Omental fat pad (tissue), 4 donors: Measurements from ENCODE around the gene ZNF273. TPM values are rescaled to one million over a fixed set of nuclear protein-coding genes. Genes with fewer than 3 reads are reported as not detected.
"Not testable (repeated sequence)": the region's sequence is repeated elsewhere in the genome, so short reads cannot be mapped to it uniquely, and the experiment has no call there.

ENCODE experiments used
- ATAC-seq: fragments of 150-250 bp; one replicate; pipeline ENCODE4 v1.9.1; 2016; ENCODE audit warnings: mild to moderate bottlenecking, moderate library complexity; ENCODE audit not compliant: low FRiP score
- DNase-seq: peaks from one replicate; pipeline ENCODE4 v3.0.0-alpha.2; 2019; ENCODE audit warnings: low spot score
- total RNA-seq, 4 donors: library from RNA; depleted of rRNA; stranded (reverse); fragments of >200 nt; gene quantifications; one replicate each; pipeline ENCODE4 v1.1.0, GENCODE V29; 2016
- TF ChIP-seq, protein P1 (sequence below), 3 donors: fragments of 450-650 bp; IDR thresholded peaks; one replicate each; pipeline ENCODE4 v1.5.1; 2016 to 2017; ENCODE audit warnings: antibody characterized with exemption in 3 of 3, mild to moderate bottlenecking in 3 of 3, moderate library complexity in 2 of 3

The ZNF273 gene
- total RNA-seq: 10 to 100 TPM in 1 of 4 donors, 1 to 10 TPM in 3; 2.4 to 12.9 (median 5.8) TPM

DNA sequence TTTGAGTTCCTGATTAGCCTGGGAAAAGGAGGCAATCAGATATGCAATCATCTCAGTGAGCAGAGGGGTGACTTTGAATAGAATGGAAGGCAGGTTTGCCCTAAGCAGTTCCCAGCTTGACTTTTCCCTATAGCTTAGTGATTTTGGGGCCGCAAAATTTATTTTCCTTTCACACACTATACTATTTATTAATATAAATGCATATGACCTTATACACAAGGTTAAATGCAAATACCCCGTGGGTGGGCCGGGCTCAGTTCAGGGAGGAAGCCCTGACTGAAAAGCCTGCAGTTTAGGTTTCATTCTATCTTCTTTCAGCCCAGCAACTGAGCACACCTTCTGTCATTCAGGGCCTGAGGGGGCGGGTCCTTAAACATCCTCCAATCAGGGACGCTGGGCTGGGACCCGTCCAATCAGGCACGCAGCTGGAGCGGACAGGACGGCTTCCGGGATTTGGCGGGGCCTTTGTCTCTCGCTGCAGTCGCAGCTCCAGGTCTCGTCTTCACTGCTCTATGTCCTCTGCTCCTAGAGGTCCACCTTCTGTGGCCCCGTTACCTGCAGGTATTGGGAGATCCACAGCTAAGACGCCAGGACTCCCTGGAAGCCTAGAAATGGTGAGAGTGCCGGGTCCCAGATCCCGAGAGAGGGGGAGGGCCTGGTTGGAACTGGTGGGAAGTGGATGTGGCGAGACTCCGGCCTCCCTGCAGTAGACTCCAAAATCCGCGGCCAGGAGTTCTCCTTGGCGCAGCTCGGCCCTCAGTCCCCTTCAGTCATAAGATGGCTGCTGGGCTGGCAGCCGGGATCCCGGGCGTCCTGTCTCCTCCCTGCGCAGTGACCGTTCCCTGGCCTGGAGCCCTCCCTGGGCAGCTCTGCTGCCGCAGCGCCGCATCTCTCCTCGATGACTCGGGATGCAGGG lies at the start of gene ZNF273:
ZNF273 (plus strand) TSS at position 468 of the 916 bp plus-strand sequence; CDS start at position 513, 45 bp downstream.
- DNase-seq (peak; percentile 88), ATAC-seq (peak; percentile 95)
- TF ChIP-seq, protein P1, sequence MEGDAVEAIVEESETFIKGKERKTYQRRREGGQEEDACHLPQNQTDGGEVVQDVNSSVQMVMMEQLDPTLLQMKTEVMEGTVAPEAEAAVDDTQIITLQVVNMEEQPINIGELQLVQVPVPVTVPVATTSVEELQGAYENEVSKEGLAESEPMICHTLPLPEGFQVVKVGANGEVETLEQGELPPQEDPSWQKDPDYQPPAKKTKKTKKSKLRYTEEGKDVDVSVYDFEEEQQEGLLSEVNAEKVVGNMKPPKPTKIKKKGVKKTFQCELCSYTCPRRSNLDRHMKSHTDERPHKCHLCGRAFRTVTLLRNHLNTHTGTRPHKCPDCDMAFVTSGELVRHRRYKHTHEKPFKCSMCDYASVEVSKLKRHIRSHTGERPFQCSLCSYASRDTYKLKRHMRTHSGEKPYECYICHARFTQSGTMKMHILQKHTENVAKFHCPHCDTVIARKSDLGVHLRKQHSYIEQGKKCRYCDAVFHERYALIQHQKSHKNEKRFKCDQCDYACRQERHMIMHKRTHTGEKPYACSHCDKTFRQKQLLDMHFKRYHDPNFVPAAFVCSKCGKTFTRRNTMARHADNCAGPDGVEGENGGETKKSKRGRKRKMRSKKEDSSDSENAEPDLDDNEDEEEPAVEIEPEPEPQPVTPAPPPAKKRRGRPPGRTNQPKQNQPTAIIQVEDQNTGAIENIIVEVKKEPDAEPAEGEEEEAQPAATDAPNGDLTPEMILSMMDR (IDR thresholded peaks at IDR 0.05): no peak

DNA sequence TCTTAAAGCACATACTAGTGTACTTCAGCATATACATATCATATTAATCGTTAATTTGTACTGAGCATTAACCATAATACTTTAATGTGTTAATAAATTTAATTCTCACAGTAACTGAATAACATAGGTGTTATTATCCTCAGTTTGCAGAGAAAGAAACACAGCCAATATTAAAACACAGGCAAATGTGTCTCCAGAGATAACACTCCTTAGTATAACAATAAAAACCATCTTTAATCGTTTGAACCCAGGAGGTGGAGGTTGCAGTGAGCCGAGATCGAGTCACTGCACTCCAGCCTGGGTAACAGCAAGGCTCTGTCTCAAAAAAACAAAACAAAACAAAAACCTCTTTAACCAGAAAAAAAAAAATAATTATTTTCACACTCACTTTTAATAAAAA lies 49.4 kb upstream of the ZNF273 start:
- TF ChIP-seq, protein P1 (IDR thresholded peaks at IDR 0.05): no peak
- DNase-seq (no peak), ATAC-seq (no peak)

DNA sequence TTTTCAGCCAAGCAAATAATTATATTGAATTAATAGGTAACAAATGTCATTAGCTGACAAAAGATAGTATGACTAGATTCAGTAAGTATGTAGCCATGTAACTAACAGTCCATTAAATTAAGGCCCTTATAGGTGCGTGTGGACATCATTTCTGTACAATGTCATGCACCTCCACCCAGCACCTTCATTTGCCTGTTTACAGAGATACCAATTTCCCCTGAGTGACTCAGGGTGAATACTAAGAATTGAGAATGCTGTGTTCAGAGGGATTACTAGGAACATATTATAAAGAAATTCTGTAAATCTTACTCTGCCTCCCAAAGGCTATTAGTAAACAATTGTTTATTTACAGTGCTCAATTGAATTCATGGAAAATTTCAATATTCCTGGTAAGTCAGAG lies 48.1 kb upstream of the ZNF273 start:
- ATAC-seq (no peak), DNase-seq (no peak)
- TF ChIP-seq, protein P1 (IDR thresholded peaks at IDR 0.05): no peak

DNA sequence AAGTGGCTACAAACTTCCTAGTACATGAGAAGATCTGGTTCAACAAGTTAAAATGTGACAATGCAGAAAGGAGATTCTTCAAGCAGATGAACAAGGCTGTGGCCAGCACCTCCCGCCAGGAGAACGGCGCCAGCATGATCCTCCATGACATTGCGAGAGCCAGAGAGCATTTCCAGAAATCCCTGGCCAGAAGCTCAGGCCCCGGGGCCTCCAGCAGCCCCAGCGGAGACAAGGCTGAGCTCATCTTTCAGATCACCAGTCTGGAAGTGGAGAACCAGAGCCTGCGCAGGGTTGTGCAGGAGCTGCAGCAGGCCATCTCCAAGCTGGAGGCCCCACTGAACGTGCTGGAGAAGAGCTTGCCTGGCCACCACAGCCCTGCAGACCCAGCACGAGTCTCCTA lies 40.1 kb upstream of the ZNF273 start:
- no peak for DNase-seq
- TF ChIP-seq, protein P1 (IDR thresholded peaks at IDR 0.05): no peak
- no peak for ATAC-seq

DNA sequence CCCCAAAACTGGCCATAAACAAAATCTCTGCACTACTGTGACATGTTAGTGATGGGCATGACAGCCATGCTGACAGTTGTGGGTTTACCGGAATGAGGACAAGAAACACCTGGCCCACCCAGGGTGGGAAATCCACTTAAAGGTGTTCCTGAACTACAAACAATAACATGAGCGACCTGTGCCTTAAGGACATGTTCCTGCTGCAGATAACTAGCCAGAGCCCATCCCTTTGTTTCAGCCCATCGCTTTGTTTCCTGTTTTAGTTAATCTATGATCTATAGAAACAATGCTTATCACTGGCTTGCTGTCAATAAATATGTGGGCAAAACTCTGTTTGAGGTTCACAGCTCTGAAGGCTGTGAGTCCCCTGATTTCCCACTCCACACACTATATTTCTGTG lies 39.5 kb upstream of the ZNF273 start:
- ATAC-seq, DNase-seq: not testable (repeated sequence)

DNA sequence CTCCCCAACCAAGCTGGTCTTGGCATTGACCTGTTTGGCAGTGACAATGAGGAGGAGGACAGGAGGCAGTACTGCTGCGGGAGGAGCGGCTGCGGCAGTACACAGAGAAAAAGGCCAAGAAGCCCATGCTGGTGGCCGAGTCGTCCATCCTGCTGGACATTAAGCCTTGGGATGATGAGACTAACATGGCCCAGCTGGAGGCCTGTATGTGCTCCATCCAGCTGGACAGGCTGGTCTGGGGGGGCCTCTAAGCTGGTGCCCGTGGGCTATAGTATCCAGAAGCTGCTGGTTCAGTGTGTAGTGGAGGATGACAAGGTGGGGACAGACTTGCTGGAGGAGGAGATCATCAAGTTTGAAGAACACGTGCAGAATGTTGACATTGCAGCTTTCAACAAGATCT lies 39.1 kb upstream of the ZNF273 start:
- DNase-seq: no peak
- ATAC-seq: no peak
- TF ChIP-seq, protein P1 (IDR thresholded peaks at IDR 0.05): no peak

DNA sequence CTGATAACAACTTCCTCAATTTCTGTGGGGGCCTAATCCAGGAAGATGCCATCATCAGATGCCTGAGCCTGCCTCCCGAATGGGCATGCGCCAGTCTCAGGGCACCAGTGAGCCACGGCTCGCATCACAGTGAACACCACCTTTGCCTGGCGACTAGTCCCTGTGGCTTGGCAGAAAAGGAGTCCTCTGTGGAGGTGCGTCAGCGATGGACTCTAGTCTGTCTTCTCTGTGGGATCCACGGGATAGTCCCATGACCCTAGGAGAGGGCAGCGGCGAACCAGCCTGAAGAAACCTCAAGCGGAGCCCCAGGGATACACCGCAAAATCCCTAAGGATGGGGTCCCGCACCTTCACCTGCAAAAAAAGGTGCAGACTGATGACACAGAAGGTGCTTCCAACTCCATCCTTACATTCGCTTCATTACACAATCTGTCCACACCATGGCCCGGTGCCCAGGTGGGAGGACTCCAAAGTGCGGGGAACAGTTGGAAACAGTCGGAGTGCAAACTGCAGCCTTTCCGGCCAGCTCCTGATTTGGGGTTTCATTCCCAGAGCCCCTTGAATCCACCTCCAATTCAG lies 35.1 kb upstream of the ZNF273 start:
- ATAC-seq (no peak), DNase-seq (no peak)
- TF ChIP-seq, protein P1 (IDR thresholded peaks at IDR 0.05): no peak
